GM10266 (cell line): ENCODE data around the gene BLCAP.
"Not testable (repeated sequence)": the region's sequence is repeated elsewhere in the genome, so short reads cannot be mapped to it uniquely, and the experiment has no call there.

ENCODE experiments used
- DNase-seq: peaks from one replicate; pipeline ENCODE4 v3.0.0; 2012; ENCODE audit errors: extremely low spot score
- TF ChIP-seq, protein P1 (sequence below): IDR thresholded peaks from 2 replicates; pipeline ENCODE4 v1.5.1; 2012; ENCODE audit warnings: mild to moderate bottlenecking, low read depth; ENCODE audit not compliant: control insufficient read depth, insufficient read depth; ENCODE audit errors: missing control alignments

BLCAP gene

DNA sequence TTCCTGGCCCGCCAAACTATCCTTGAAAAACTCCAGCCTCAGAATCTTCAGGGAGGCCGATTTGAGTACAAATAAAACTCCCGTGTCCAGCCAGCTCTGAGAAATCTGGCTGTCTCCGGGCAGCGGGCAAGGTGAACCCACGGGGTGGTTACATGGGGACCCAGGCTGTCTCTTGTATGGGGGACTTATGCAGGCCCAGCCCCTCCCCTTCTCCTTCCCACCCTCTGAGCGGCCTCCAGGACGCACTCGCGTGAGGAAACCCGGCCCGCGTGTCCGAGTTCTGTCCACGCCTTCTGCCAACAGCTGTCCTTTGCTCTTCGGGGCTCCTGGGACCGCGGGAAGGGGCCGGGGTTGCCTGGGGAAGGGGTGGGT, 36.3 kb upstream of the BLCAP start:
- TF ChIP-seq, protein P1, sequence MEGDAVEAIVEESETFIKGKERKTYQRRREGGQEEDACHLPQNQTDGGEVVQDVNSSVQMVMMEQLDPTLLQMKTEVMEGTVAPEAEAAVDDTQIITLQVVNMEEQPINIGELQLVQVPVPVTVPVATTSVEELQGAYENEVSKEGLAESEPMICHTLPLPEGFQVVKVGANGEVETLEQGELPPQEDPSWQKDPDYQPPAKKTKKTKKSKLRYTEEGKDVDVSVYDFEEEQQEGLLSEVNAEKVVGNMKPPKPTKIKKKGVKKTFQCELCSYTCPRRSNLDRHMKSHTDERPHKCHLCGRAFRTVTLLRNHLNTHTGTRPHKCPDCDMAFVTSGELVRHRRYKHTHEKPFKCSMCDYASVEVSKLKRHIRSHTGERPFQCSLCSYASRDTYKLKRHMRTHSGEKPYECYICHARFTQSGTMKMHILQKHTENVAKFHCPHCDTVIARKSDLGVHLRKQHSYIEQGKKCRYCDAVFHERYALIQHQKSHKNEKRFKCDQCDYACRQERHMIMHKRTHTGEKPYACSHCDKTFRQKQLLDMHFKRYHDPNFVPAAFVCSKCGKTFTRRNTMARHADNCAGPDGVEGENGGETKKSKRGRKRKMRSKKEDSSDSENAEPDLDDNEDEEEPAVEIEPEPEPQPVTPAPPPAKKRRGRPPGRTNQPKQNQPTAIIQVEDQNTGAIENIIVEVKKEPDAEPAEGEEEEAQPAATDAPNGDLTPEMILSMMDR = no peak
- no peak for DNase-seq

- no peak for DNase-seq
- TF ChIP-seq, protein P1 = no peak
Observed at GRCh38 chr20:37562695-37563480, 35.2 kb upstream of the BLCAP start.

- no peak for DNase-seq
- TF ChIP-seq, protein P1 = no peak
Observed at GRCh38 chr20:37560629-37561028, 33.0 kb upstream of the BLCAP start.

GRCh38 chr20:37559312-37560027, 31.8 kb upstream of the BLCAP start:
- TF ChIP-seq, protein P1 = no peak
- DNase-seq = no peak

DNA sequence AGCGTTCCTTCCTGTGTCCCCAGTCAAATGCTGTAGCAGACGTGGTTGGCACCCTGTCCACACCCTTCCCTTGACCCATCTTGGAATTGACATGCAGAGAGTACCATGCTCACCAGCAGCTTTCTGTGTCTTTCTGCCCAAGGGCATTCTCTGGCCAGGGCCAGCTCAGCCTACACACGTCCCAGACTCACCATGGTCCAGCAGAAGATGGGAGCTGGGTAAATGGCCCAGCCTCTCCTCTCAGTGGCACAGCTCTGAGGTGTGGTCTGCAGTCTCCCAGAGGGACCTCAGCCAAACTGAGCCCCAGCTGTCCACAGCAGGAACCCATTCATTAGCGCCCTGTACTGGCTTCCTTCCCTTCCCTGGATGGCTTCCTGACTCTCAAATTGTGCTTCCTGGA, 31.1 kb upstream of the BLCAP start:
- TF ChIP-seq, protein P1 = no peak
- no peak for DNase-seq

DNA sequence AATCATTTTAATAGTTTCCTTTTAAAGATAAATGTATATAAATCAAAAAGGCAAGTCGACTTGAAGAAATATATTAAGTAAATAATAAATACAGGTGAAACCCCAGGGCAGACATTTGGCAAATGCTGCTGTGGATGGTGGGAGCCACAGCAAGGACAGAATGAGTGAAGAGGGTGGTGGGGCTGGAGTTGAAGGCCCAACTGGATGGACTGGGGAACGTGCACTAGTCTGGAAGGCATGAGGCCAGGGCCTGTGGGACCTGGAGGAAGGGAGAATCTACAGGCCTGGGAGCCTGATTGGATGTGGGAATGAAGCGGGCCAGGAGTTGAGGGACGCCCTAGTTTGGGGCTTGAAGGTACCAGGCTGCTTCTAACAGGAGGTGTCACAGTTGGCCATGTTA, 30.6 kb upstream of the BLCAP start:
- TF ChIP-seq, protein P1 = no peak

DNA sequence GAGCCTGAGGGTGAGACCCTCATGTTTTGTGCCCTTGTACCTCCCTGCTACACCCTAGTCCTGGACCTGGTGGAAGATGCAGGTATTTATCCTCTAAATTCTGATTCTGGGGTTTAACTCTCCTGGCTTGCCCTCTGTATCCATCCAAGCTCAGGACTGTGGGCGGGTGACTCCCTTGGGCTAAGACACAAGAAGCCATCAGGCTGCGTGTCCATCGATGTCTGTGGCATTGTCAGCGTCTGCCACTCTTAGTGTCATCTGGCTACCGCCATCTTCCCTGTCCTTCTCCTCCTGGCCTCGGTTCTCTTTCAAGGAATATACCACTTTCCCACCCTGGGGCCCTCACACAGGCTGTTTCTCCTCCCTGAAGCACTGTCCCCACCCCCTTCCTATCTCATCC, 28.9 kb upstream of the BLCAP start:
- TF ChIP-seq, protein P1 = no peak
- no peak for DNase-seq

More for the DNA sequence above, 30.6 kb upstream of the BLCAP start:
- no peak for DNase-seq

DNA sequence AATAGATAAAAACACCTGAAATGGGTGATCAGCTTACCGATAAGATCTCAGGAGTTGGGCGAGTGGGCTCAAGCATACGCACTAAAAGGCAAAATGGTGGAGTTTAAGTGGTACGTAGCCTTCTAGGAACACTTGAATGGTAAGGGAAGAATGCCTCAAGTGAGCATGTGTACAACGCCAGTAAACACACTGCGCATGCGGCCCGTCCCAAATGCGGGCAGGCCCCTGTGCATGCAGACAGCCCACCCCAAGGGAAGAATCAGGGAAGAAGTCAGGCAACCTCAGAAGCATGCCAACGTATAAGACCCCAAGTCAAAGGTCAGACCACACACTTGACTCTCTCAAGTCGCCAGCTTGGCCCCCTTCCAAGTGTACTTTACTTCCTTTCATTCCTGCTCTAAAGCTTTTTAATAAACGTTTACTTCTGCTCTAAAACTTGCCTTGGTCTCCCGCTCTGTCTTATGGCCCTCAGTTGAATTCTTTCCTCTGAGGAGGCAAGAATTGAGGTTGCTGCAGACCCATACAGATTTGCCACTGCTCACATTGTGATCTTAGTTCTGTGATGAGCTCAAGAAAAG, 27.1 kb upstream of the BLCAP start:
- not testable (repeated sequence) for DNase-seq
